Measurements from ENCODE around the gene PCNX2.

PCNX2 gene

GRCh38 chr1:233157245-233157644, 138.3 kb downstream of the PCNX2 start:
- TF ChIP-seq TCF4 (CRISPR knock-in tag; IDR thresholded peaks at IDR 0.05; ENCODE audit: borderline replicate concordance) (no peak), TSHZ2 (CRISPR knock-in tag; IDR thresholded peaks at IDR 0.05) (no peak), CREB5 (CRISPR knock-in tag; IDR thresholded peaks at IDR 0.05; ENCODE audit: low read depth) (no peak), ZNF565 (CRISPR knock-in tag; conservative IDR thresholded peaks at IDR 0.05; ENCODE audit: low read depth) (no peak), ZNF8 (CRISPR knock-in tag; IDR thresholded peaks at IDR 0.05) (no peak), ISL1 (CRISPR knock-in tag; IDR thresholded peaks at IDR 0.05) (no peak), OSR1 (CRISPR knock-in tag; IDR thresholded peaks at IDR 0.05) (no peak)
- no peak for ATAC-seq

GRCh38 chr1:233151861-233152260, 143.7 kb downstream of the PCNX2 start:
- TF ChIP-seq ISL1 (CRISPR knock-in tag; IDR thresholded peaks at IDR 0.05) (no peak), ZNF70 (CRISPR knock-in tag; IDR thresholded peaks at IDR 0.05) (no peak), TCF4 (CRISPR knock-in tag; IDR thresholded peaks at IDR 0.05; ENCODE audit: borderline replicate concordance) (no peak), ZNF565 (CRISPR knock-in tag; conservative IDR thresholded peaks at IDR 0.05; ENCODE audit: low read depth) (no peak), GLIS3 (CRISPR knock-in tag; IDR thresholded peaks at IDR 0.05) (no peak), CSRNP3 (CRISPR knock-in tag; IDR thresholded peaks at IDR 0.05) (no peak), ZFP3 (CRISPR knock-in tag; IDR thresholded peaks at IDR 0.05) (no peak), OSR1 (CRISPR knock-in tag; IDR thresholded peaks at IDR 0.05) (no peak), ARNTL (CRISPR knock-in tag; IDR thresholded peaks at IDR 0.05; ENCODE audit: borderline replicate concordance, low read depth) (no peak), TOX (CRISPR knock-in tag; IDR thresholded peaks at IDR 0.05; ENCODE audit: borderline replicate concordance) (no peak), TSHZ2 (CRISPR knock-in tag; IDR thresholded peaks at IDR 0.05) (no peak), ESRRG (CRISPR knock-in tag; IDR thresholded peaks at IDR 0.05) (no peak), PATZ1 (CRISPR knock-in tag; IDR thresholded peaks at IDR 0.05; ENCODE audit: borderline replicate concordance) (no peak), ZFP30 (CRISPR knock-in tag; IDR thresholded peaks at IDR 0.05) (no peak), POU6F1 (CRISPR knock-in tag; IDR thresholded peaks at IDR 0.05; ENCODE audit: borderline replicate concordance, low read depth) (no peak), ZNF8 (CRISPR knock-in tag; IDR thresholded peaks at IDR 0.05) (no peak), BACH2 (CRISPR knock-in tag; IDR thresholded peaks at IDR 0.05; ENCODE audit: borderline replicate concordance) (no peak)
- no peak for ATAC-seq
